GM23338 (cell line): ENCODE data around the gene MOK. TPM values are rescaled to one million over a fixed set of nuclear protein-coding genes. Genes with fewer than 3 reads are reported as not detected.

Experiments
- ATAC-seq: fragments of 200-7000 bp; cut with Tn5 transposase; 3 replicates; pipeline ENCODE4 v1.9.1; 2020
- DNase-seq: peaks from one replicate; pipeline ENCODE4 v3.0.0-alpha.2; 2015; ENCODE audit warnings: low spot score
- H2AFZ ChIP-seq: fragments of 200-600 bp; sonication (generic); 2 replicates; pipeline ENCODE4 v1.8.0; 2016; ENCODE audit warnings: antibody characterized with exemption, mild to moderate bottlenecking, moderate library complexity
- H3F3A ChIP-seq: fragments of 200-600 bp; sonication (generic); replicated peaks from 2 replicates; pipeline ENCODE4 v1.8.0; 2017; ENCODE audit warnings: antibody characterized with exemption, mixed run types, low read depth
- H3K27ac ChIP-seq: fragments of 200-600 bp; sonication (generic); 2 replicates; pipeline ENCODE4 v1.6.1; 2016; ENCODE audit warnings: low read depth
- H3K27me3 ChIP-seq: fragments of 200-600 bp; sonication (generic); 2 replicates; pipeline ENCODE4 v1.8.0; 2016; ENCODE audit warnings: mild to moderate bottlenecking, mixed run types, moderate library complexity; ENCODE audit not compliant: insufficient read depth
- H3K36me3 ChIP-seq: fragments of 200-600 bp; sonication (generic); 2 replicates; pipeline ENCODE4 v1.8.0; 2016; ENCODE audit warnings: mild to moderate bottlenecking; ENCODE audit not compliant: insufficient read depth
- H3K4me1 ChIP-seq: fragments of 200-600 bp; sonication (generic); 2 replicates; pipeline ENCODE4 v1.8.0; 2016; ENCODE audit warnings: mild to moderate bottlenecking, moderate library complexity; ENCODE audit not compliant: insufficient read depth
- H3K4me2 ChIP-seq: fragments of 200-600 bp; sonication (generic); 2 replicates; pipeline ENCODE4 v1.7.1; 2017; ENCODE audit warnings: mixed run types
- H3K4me3 ChIP-seq: fragments of 200-600 bp; sonication (generic); 2 replicates; pipeline ENCODE4 v1.6.1; 2016; ENCODE audit warnings: mixed run types
- H3K79me2 ChIP-seq: fragments of 200-600 bp; sonication (generic); replicated peaks from 2 replicates; pipeline ENCODE4 v1.8.0; 2017; ENCODE audit warnings: mild to moderate bottlenecking; ENCODE audit not compliant: insufficient read depth
- H3K9me2 ChIP-seq: fragments of 200-600 bp; sonication (generic); 2 replicates; pipeline ENCODE4 v1.8.0; 2017; ENCODE audit not compliant: insufficient read depth
- H4K20me1 ChIP-seq: fragments of 200-600 bp; sonication (generic); replicated peaks from 2 replicates; pipeline ENCODE4 v1.8.0; 2017; ENCODE audit warnings: mild to moderate bottlenecking; ENCODE audit not compliant: insufficient read depth
- H3K27ac Mint-ChIP-seq: 2 replicates; pipeline ENCODE4 v1.8.0; 2020; ENCODE audit warnings: inconsistent platforms, mild to moderate bottlenecking, moderate library complexity, mixed read lengths
- H3K27me3 Mint-ChIP-seq: 3 replicates; pipeline ENCODE4 v1.8.0; 2022; ENCODE audit warnings: low read depth, mild to moderate bottlenecking, moderate library complexity, mixed read lengths, inconsistent platforms; ENCODE audit not compliant: insufficient read depth, poor library complexity
- H3K36me3 Mint-ChIP-seq: 3 replicates; pipeline ENCODE4 v1.8.0; 2021; ENCODE audit warnings: low read depth, mild to moderate bottlenecking, inconsistent platforms, moderate library complexity, mixed read lengths
- H3K4me1 Mint-ChIP-seq: 3 replicates; pipeline ENCODE4 v1.8.0; 2020; ENCODE audit warnings: mild to moderate bottlenecking, inconsistent platforms, mixed read lengths
- H3K4me3 Mint-ChIP-seq: 3 replicates; pipeline ENCODE4 v1.8.0; 2021; ENCODE audit warnings: moderate library complexity, mild to moderate bottlenecking, inconsistent platforms, mixed read lengths
- H3K9me3 Mint-ChIP-seq: 3 replicates; pipeline ENCODE4 v1.8.0; 2020; ENCODE audit warnings: moderate library complexity, mild to moderate bottlenecking, inconsistent platforms, mixed read lengths
- CTCF ChIP-seq, 2 experiments: fragments of 200-600 bp in 1 of 2; sonication (generic) in 1 of 2; conservative IDR thresholded peaks; 2 replicates each; pipeline versions ENCODE4 v1.5.1 to v1.6.1; 2016 to 2017; ENCODE audit warnings: antibody characterized with exemption in 2 of 2, low read depth in 2 of 2, mild to moderate bottlenecking in 2 of 2, moderate library complexity in 1 of 2
- ETS1 ChIP-seq: IDR thresholded peaks from 2 replicates; pipeline ENCODE4 v1.6.1; 2016; ENCODE audit warnings: antibody characterized with exemption
- EZH2 ChIP-seq: fragments of 200-600 bp; sonication (generic); IDR thresholded peaks from one replicate; pipeline ENCODE4 v1.8.0; 2017; ENCODE audit warnings: antibody characterized with exemption, mild to moderate bottlenecking, low read depth; ENCODE audit not compliant: unreplicated experiment
- EZH2phosphoT487 ChIP-seq: fragments of 200-600 bp; sonication (generic); IDR thresholded peaks from one replicate; pipeline ENCODE4 v1.8.1; 2018; ENCODE audit warnings: antibody characterized with exemption; ENCODE audit not compliant: unreplicated experiment
- REST ChIP-seq: IDR thresholded peaks from one replicate; pipeline ENCODE4 v1.6.1; 2018; ENCODE audit warnings: antibody characterized with exemption; ENCODE audit not compliant: unreplicated experiment
- STAT1 ChIP-seq: IDR thresholded peaks from one replicate; pipeline ENCODE4 v1.6.1; 2016; ENCODE audit warnings: antibody characterized with exemption; ENCODE audit not compliant: unreplicated experiment
- ZNF462 ChIP-seq: fragments of 250-450 bp; sonication (Bioruptor Pico); IDR thresholded peaks from 2 replicates; pipeline ENCODE4 v1.5.0; 2020; ENCODE audit warnings: mild to moderate bottlenecking, moderate library complexity
- polyA plus RNA-seq: library from polyadenylated mRNA; unstranded; fragments of >200 nt; fragmentation: Nextera tagmentation; extraction: Ambion mirVana; gene quantifications from 2 replicates; pipeline ENCODE4 v1.2.1, GENCODE V29; 2016
- total RNA-seq: library from RNA; depleted of rRNA; stranded (reverse); fragments of >200 nt; shearing (Covaris generic); gene quantifications from 2 replicates; pipeline ENCODE4 v1.2.3, GENCODE V29; 2014

The MOK gene
- total and polyA plus RNA-seq, 2 experiments from 2014 or later: 3.1 TPM

- TF ChIP-seq CTCF (conservative IDR thresholded peaks at IDR 0.05; ENCODE audit: low read depth in 2 of 2): no peak
- TF ChIP-seq ETS1: no peak
- TF ChIP-seq EZH2: no peak
- TF ChIP-seq EZH2phosphoT487: no peak
Measured at GRCh38 chr14:102225386-102225785, 79.6 kb downstream of the MOK start (continued).

GRCh38 chr14:102223682-102224081 is 81.3 kb downstream of the MOK start:
- Mint-ChIP-seq H3K9me3 (no peaks in the 10 kb centered on the region), H3K27me3 (peaks cover 7% of the 10 kb centered on the region), H3K36me3 (peaks cover 3% of the 10 kb centered on the region; the same call in 2 of the 3 replicates), H3K4me1 (peaks cover 24% of the 10 kb centered on the region), H3K27ac (no peak overlapping the region), H3K4me3 (no peak overlapping the region)
- ATAC-seq (no peak), DNase-seq (no peak)
- peaks cover 12% of the 10 kb centered on the region; the same call in 1 of the 2 replicates for H3K4me1 ChIP-seq
- H2AFZ ChIP-seq: no peak overlapping the region
- no peaks in the 10 kb centered on the region for H3K27me3 ChIP-seq
- H3K9me2 ChIP-seq: no peaks in the 10 kb centered on the region
- H3K4me2 ChIP-seq: no peak overlapping the region
- H3K27ac ChIP-seq: no peak overlapping the region
- H3K79me2 ChIP-seq: no peaks in the 10 kb centered on the region
- no peak for TF ChIP-seq STAT1
- no peak for TF ChIP-seq ZNF462 (CRISPR knock-in tag)
- no peak for TF ChIP-seq REST
- no peak for TF ChIP-seq EZH2phosphoT487
- H3K36me3 ChIP-seq: no peaks in the 10 kb centered on the region
- H3F3A ChIP-seq: no peaks in the 10 kb centered on the region
- H4K20me1 ChIP-seq: no peaks in the 10 kb centered on the region; the same call in 1 of the 2 replicates
- H3K4me3 ChIP-seq: no peak overlapping the region
